Adrenal gland (tissue), 5 donors: Measurements from ENCODE around the gene TMEM185B.

Experiments
- CTCF ChIP-seq, 6 experiments: fragments of 450-650 bp in 4 of 6; fragments of 200-600 bp in 2 of 6; sonication (generic) in 1 of 6; IDR thresholded peaks; 1 replicate in 5 of 6; 2 replicates in 1 of 6; pipeline versions ENCODE4 v1.5.1 to v1.8.0; 2016 to 2021; ENCODE audit warnings: antibody characterized with exemption in 6 of 6, mild to moderate bottlenecking in 2 of 6, moderate library complexity in 1 of 6
- POLR2A ChIP-seq, 2 donors: fragments of 450-650 bp; IDR thresholded peaks; one replicate each; pipeline ENCODE4 v1.6.1; 2017; ENCODE audit warnings: antibody characterized with exemption in 2 of 2, mild to moderate bottlenecking in 2 of 2, moderate library complexity in 1 of 2
- donor health status: DM: no; HTN: no; CAD: no.

GRCh38 chr2:120252225-120253020, 29.2 kb upstream of the TMEM185B start, which contains the start of gene RALB:
- TF ChIP-seq CTCF (IDR thresholded peaks at IDR 0.05) (no peak), POLR2A (IDR thresholded peaks at IDR 0.05) (peak; percentile 39 to 81)
